HG02970 (cell line): ENCODE results near the gene LCE3A.
"Not testable (repeated sequence)": the region's sequence is repeated elsewhere in the genome, so short reads cannot be mapped to it uniquely, and the experiment has no call there.

Experiments used
- ATAC-seq: cut with Tn5 transposase; IDR thresholded peaks from one replicate; pipeline ENCODE4 v1.9.1; 2021; ENCODE audit warnings: mild to moderate bottlenecking, moderate library complexity, moderate number of reproducible peaks; ENCODE audit not compliant: unreplicated experiment, low FRiP score

Gene LCE3A, protein sequence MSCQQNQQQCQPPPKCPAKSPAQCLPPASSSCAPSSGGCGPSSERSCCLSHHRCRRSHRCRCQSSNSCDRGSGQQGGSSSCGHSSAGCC

GRCh38 chr1:152622803-152623202 lies at the start of gene LCE3A:
TSS of gene LCE3A (minus strand) at chr1:152623103. CDS start at chr1:152623103, 0 bp downstream.
- no peak for ATAC-seq

GRCh38 chr1:152667648-152668047 lies 44.7 kb upstream of the LCE3A start:
- no peak for ATAC-seq

DNA sequence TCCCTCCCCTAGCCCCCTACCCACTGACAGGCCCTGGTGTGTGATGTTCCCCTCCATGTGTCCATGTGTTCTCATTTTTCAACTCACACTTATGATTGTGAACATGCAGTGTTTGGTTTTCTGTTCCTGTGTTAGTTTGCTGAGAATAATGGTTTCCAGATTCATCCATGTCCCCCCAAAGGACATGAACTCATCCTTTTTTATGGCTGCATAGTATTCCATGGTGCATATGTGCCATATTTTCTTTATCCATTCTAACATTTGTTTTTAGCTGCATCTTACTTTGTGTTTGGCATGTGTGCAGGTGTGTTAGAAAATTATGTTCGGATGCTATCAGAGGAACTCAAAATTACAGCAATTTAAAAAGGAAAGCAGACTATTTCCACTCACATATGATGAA lies 43.3 kb upstream of the LCE3A start:
- ATAC-seq: not testable (repeated sequence)

GRCh38 chr1:152663098-152663497 lies 40.2 kb upstream of the LCE3A start, which contains the start of gene LCE2D:
TSS of gene LCE2D (plus strand) at chr1:152663380. CDS start at chr1:152664106, 726 bp downstream.
- ATAC-seq: no peak

DNA sequence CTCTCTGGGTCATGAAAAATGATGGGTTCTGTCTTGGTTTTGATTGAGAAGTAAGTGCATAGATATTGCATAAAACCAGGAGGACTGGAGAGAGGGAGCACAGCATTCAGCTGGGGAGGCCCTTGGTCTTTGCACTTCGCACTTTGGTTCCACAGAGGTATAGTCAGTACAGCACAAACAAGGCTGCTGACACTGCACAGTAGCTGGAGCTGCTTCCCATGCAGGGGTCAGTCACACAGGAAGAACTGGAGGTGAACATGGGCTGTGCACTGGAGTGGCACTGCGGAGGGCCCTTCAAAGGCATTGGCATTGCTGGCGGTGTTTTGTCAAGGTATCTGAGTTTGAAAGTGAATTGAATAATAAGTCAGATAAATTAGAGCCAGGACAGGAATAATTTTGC lies 35.7 kb upstream of the LCE3A start:
- ATAC-seq: no peak

GRCh38 chr1:152657677-152658076 lies 34.8 kb upstream of the LCE3A start:
- no peak for ATAC-seq

- no peak for ATAC-seq
Observed at GRCh38 chr1:152656459-152656858, 33.6 kb upstream of the LCE3A start.

- no peak for ATAC-seq
Observed at GRCh38 chr1:152654110-152654509, 31.2 kb upstream of the LCE3A start.

DNA sequence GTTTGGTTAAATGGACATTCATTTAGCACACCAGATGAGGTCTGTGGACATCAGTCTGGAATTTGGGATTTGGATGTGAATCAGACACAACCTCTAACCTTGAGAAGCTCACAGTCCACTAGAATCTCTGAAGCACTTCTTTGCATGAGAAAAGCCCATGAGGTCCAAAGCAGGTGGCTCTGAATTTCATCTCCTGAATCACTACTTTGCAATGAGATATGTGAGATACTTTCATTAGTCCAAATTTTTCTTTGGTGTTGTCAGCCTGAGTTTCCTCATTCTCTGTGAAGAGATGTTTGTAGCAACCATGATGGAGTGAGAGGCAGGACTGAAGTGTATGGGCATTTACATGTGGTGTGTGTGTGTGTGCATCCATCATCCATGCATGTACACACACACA lies 23.8 kb upstream of the LCE3A start:
- no peak for ATAC-seq

DNA sequence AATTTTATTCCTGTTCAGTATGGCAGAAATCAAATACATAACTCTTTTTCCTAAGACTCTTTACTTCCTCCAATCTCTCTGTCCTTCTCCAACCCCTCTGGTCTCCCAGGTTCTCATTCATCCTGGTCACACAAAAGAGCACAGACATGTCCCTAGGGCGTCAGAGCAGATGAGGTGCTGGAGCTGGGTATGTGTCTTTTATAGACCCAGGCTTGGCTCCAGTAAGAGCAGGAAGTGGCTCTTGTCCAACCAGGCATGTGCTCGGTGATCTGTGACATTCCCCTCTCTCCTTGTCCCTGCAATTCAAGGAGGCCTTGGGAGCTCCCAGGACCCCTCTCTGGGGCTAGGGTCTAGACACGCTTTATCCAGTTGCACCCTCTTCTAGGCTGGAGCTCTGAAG lies 22.2 kb upstream of the LCE3A start:
- ATAC-seq: no peak

GRCh38 chr1:152643945-152644344 lies 21.0 kb upstream of the LCE3A start:
- no peak for ATAC-seq

DNA sequence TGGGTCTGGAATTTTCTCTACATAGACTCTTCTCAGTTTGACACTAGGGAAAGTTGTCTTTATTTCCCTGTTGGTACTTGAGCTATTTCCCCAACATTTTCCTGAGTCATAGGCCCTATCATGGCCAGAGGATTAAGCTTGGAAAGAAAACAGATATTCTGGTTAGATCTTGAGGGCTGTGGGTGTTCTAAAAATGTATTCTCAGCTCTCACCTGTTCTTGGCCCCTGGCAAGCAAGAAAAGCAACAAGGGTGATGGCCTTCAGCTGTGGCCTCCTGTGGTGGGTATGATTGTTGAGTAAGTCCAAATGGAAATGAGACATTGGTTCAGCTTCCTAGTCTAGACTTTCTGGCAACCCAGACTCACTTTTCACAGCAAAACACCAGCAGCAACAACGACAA lies 17.4 kb upstream of the LCE3A start:
- ATAC-seq: no peak

DNA sequence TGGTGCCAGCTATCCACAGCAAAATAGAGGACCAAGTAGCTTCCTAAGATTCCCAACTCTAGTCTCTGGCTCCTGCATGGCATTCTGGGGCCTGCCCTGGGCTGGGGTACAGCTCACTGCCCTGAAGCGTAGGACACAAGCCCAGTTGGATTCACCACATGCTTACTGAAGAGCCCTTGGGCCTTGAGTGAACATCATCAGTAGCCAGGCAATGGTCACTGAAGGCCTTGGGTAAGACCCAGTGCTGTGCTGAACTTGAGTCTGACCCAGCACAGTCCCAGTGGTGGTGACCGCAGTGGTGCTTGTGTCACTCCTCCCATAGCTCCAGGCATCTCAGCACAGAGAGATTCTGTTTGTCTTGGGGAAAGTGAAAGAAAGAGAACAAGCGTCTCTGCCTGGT lies 7.7 kb upstream of the LCE3A start:
- no peak for ATAC-seq

DNA sequence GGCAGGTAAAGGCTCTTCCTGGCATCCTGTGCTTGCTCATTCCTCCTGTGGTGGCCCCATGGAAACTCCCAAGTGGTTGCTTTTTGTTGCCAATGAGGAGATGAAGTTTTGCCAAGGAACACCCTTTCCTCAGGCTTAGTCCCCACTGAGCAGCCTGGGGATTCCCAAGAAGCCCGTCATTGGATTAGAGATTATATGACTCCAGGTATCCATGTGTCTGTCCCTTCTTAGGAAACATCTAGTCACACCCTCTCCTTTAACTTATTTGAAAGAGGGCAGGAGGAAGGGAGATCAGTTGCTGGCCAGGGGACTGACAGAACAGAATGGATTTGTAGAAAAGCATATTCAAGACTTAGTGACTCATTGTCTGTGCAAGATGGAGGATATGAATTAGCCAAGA lies 3.8 kb upstream of the LCE3A start:
- ATAC-seq: no peak

DNA sequence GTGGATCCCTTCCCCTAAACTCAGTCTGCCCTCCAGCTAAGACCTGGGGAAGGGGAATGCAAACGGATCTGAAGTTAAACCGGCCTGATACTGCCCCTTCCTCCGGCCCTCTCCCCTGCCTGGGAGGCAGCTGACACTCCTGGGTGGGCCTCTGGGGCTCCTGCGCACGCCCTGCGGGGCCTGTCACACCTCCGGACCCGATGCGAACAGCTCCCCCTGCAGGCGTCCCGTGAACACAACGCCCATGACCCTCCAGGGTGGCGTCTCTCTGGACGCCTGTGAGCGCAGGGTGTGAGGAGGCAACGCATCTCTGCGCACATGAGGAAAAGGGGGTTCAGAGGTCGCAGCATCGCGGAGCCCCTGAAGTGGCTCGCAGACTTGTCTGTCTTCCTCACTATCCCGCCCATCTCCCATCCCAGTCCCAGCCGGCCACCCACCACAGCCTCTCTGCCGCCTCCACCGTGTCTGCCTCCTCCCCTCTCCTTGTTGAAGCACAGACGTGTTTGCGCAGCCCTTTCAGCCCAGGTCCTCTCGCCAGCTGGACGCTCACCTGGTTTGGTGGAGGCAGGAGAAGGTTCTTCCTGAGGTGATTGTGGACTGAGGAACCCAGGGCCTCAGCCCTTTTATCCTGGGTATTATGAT lies 421 bp upstream of the LCE3A start:
- no peak for ATAC-seq

DNA sequence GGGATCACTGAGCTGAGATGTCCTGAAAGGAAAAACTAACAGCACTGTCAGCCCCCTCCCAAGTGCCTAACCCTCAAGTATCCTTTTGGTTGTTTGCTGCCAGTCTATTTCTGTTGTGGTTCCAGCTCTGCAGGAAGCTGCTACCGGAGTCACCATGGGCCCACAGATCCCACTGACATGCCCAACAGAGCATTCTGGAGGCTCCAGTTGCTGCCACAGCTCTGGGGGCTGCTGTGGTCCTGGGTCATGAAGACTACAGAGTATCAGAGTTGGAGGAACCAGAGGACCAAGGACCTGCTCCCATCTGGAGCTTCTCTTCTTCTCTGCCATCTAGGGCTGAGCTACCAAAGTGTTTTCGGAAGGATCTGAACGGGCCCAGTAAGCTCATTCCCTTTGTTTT lies 910 bp downstream of the LCE3A start:
- ATAC-seq: no peak

- no peak for ATAC-seq
Observed at GRCh38 chr1:152613511-152613910, 9.4 kb downstream of the LCE3A start, which contains the start of gene LCE3B. TSS of gene LCE3B (plus strand) at chr1:152613811. CDS start at chr1:152613811, 0 bp downstream.

DNA sequence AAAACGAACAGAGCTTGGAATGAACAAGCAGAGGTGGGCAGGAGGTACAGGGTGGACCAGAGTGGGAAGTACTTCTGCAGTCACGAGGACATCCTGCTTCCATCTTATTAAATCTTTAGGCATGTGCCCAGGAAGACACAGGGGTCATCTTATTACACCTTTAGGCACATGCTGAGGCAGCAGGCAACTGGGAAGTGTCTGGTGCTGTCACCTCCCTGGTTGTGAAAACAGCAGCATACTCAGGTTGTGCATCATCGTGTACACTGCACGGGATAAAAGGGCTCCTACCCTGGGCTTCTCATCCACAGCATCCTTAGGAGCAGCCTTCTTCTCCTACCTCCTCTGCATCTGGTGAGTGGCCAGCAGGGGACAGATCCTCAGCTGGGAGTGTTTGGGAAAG lies 23.0 kb downstream of the LCE3A start, which contains the start of gene LCE3C:
Gene LCE3C (plus strand): TSS at position 301 of the 400 bp plus-strand sequence. CDS start 498 bp downstream, outside the sequence.
- no peak for ATAC-seq

DNA sequence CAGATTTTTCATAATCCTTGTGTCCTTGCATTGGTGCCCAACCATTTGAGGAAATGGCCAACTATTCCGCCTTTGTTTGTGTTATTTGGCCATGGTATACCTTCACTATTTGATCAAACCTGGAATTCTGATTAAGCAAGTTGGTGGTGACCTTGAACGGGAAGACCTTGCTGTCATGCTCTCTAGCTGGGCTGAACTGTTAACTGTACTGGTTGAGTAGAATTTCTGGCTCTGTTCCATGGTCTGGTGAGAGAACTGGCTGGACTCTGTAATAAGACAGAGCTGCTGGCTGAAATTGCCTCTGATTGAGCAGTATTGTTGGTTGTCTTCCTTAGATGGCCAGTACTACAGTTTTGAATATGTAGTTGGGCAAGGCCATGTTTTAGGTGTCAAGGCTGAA lies 25.9 kb downstream of the LCE3A start:
- ATAC-seq: no peak

- no peak for ATAC-seq
Observed at GRCh38 chr1:152585586-152585985, 37.3 kb downstream of the LCE3A start.

- no peak for ATAC-seq
Observed at GRCh38 chr1:152582647-152583046, 40.3 kb downstream of the LCE3A start.

DNA sequence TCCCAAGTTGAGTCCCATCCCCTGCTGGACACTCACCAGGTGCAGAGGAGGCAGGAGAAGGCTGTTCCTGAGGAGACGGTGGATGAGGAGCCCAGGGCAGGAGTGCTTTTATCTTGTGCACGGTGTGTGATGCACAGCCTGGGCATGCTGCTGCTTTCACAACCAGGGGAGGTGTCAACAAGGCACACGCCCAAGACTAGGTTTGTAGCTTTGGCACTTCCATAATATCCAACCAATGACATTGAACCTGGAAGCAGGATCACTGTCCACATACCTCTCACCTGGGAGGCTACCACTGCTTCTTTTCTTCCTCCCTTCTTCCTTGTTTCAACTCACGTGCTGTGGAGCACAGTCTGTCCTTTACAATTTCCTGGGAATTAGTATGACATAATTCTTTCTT lies 42.5 kb downstream of the LCE3A start, which contains the start of gene LCE3D:
Gene LCE3D (minus strand): TSS at position 84 of the 400 bp plus-strand sequence. CDS start 580 bp downstream, outside the sequence.
- ATAC-seq: no peak
